Fibroblast of villous mesenchyme (primary cell): ENCODE data around the gene ALS2. TPM values are rescaled to one million over a fixed set of nuclear protein-coding genes. Genes with fewer than 3 reads are reported as not detected.

ENCODE experiments used
- DNase-seq: peaks from one replicate; pipeline ENCODE4 v3.0.0-alpha.2; 2010; ENCODE audit warnings: low read depth
- H3K4me3 ChIP-seq: 2 replicates; pipeline ENCODE4 v1.5.1; 2011; ENCODE audit warnings: low read depth, mild to moderate bottlenecking, low read length
- CTCF ChIP-seq: IDR thresholded peaks from 2 replicates; pipeline ENCODE4 v1.5.1; 2012; ENCODE audit warnings: low read depth, mild to moderate bottlenecking, low read length; ENCODE audit not compliant: insufficient read depth
- total RNA-seq: library from RNA; depleted of rRNA; stranded (reverse); fragments of >200 nt; gene quantifications from 2 replicates; pipeline ENCODE4 v1.2.3, GENCODE V29; 2012

ALS2 gene
- total RNA-seq, 1 donor = 44.0 TPM

DNA sequence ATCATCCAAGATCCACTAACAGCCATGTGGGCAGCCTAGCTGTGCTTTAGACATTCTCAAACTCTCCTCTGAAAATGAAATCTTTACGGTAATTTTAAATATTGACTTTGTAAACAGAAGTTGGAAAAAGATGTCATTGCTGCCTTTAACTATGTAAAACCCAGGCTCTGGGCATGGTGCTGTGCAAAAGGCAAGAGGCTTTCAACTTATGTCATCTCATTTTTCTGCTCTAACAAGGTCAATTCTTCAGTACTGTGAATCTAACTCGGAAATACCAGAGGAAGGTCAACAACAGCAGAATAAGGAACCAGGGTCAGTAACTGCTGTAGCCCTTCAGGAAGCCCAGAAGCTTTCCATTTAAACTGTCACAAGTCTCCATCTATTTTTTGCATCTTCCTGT lies 45.2 kb downstream of the ALS2 start:
- H3K4me3 ChIP-seq = no peak overlapping the region
- no peak for DNase-seq
- TF ChIP-seq CTCF = no peak

DNA sequence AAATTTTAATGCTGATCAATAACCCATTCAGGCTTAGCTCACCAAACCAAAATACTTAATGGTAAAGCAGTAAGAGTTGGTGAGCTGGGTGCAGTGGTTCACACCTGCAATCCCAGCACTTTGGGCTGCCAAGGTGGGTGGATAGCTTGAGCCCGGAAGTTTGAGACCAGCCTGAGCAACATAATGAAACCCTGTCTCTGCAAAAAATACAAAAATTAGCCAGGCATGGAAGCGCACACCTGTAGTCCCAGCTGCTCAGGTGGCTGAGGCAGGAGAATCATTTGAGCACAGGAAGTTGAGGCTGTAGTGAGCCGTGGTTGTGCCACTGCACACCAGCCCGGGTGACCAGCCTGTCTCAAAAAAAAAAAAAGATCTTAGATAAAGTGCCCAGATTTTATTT lies 46.6 kb downstream of the ALS2 start:
- H3K4me3 ChIP-seq = no peak overlapping the region
- TF ChIP-seq CTCF = no peak
- no peak for DNase-seq

- no peak for DNase-seq
- no peak overlapping the region for H3K4me3 ChIP-seq
- TF ChIP-seq CTCF = no peak
Observed at GRCh38 chr2:201733544-201733943, 47.2 kb downstream of the ALS2 start.

- TF ChIP-seq CTCF = no peak
- no peak for DNase-seq
- no peak overlapping the region for H3K4me3 ChIP-seq
Observed at GRCh38 chr2:201730651-201731285, 50.0 kb downstream of the ALS2 start.

DNA sequence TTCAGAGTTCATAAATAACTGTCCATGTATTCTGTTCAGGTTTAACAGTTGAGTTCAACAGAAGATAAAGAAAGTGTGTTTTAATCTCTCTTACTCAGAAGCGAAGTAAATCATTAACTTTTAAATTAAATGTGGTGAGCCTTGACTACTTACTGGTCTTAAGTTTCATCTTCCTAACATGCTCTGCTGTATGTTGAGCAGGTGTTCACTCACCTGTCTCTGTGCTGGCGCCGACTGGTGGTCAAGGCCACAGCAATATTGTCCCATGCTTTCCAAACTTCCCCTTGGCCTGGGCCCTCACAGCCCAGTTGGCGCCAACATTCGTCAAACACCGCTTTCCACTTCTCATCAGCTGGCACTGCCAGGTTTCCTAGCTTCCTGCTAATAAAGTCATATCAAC lies 65.3 kb downstream of the ALS2 start:
- no peak for TF ChIP-seq CTCF
- no peak overlapping the region for H3K4me3 ChIP-seq
- DNase-seq = no peak

GRCh38 chr2:201712726-201713125 lies 68.0 kb downstream of the ALS2 start:
- TF ChIP-seq CTCF = no peak
- no peak for DNase-seq
- H3K4me3 ChIP-seq = no peak overlapping the region

DNA sequence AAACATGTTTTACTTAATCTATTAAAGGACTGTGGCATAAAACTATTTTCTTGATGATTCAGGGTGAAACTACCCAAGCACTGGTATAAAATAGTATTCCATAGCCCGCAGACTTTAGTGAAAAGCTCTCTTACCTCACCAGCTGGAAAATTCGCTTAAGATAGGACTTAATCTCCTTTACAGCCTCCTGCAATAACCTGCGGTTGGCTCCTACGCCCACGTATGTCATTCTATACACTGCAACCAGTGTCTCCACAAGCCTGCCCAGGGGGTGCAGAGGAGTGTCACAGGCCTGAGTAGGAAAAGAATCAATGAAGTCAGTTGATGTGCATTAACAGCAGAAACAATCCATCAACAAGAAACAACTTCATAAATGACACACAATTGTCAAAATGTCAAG lies 71.0 kb downstream of the ALS2 start:
- DNase-seq = no peak
- H3K4me3 ChIP-seq = no peak overlapping the region
- no peak for TF ChIP-seq CTCF
